Right atrium auricular region (tissue), 2 donors: ENCODE data around the gene STPG4. TPM values are rescaled to one million over a fixed set of nuclear protein-coding genes. Genes with fewer than 3 reads are reported as not detected.
A peak's percentile ranks its signal among the peaks of the same experiment; 100 is the strongest.

ENCODE experiments used
- DNase-seq: peaks from one replicate; pipeline ENCODE4 v3.0.0-alpha.2; 2019; ENCODE audit warnings: low spot score
- H3K27ac ChIP-seq, 2 donors: fragments of 200-600 bp; sonication (generic); 1 replicate in 1 of 2; 2 replicates in 1 of 2; pipeline ENCODE4 v1.5.1; 2016 to 2019
- H3K27me3 ChIP-seq, 2 donors: fragments of 200-600 bp; sonication (generic); one replicate each; pipeline versions ENCODE4 v1.5.1 to v1.6.0; 2017 to 2019
- H3K36me3 ChIP-seq: fragments of 200-600 bp; sonication (generic); one replicate; pipeline ENCODE4 v1.5.1; 2016
- H3K4me1 ChIP-seq, 2 donors: fragments of 200-600 bp; sonication (generic); one replicate each; pipeline versions ENCODE4 v1.5.1 to v1.6.0; 2017 to 2019
- H3K4me3 ChIP-seq, 2 donors: fragments of 200-600 bp; sonication (generic); 1 replicate in 1 of 2; 2 replicates in 1 of 2; pipeline ENCODE4 v1.5.1; 2017 to 2019; ENCODE audit warnings: mild to moderate bottlenecking in 1 of 2, moderate library complexity in 1 of 2
- H3K9me3 ChIP-seq, 2 donors: fragments of 200-600 bp; sonication (generic); one replicate each; pipeline ENCODE4 v1.5.1; 2019
- total RNA-seq, 2 donors: library from RNA; depleted of rRNA; stranded (reverse); fragments of >200 nt; gene quantifications; one replicate each; pipeline ENCODE4 v1.1.0, GENCODE V29; 2016
- TF ChIP-seq, protein P1 (sequence below), 2 donors: fragments of 200-600 bp; sonication (generic); IDR thresholded peaks; one replicate each; pipeline ENCODE4 v1.5.1; 2019; ENCODE audit warnings: antibody characterized with exemption in 2 of 2

The STPG4 gene
- total RNA-seq, 2 donors from 2014 or later = not detected

DNA sequence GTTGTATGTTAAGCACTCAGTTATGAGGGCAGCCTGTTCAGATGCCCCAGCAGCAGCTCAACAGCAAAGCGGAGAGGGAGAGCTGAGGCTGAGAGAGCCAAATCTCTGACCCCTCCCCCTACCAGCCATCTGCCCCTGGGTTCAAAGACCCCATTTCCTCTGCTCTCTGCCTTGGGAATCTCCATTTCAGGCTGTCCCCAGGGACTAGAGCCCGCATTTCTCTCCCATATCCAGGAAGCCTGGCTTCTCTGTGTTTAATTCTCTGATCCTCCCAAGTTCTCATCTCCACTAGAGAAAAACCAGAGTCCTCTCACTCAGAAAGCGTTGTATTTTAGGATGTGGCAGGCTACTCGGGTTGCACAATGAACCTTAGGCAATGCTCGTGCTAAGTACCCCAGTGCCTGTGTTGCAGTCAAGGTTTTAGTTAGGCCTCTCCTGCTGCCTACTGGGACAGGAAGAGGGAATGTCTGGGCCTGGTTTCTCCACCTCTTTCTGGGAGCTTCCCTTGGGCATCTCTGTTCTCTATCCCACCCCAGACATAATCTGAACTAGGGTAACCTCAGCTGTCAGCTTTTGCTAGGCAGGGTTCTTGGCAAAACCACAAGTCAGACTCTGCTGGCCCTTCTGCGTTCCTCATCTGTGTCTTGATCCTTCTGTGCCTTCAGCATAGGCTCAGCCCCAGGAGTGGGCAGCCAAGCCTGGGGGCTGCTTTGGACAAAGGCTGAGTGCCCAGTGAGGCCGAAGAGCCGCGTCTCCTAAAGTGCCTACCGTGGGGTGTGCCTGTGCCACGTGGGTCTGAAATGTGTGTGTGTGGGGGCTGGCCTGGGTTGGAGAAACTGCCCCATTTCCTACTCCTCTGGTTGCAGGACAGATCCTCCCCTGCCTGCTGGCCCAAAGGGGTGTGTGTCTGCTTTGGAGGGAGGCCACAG, 96.8 kb downstream of the STPG4 start:
- TF ChIP-seq, protein P1, sequence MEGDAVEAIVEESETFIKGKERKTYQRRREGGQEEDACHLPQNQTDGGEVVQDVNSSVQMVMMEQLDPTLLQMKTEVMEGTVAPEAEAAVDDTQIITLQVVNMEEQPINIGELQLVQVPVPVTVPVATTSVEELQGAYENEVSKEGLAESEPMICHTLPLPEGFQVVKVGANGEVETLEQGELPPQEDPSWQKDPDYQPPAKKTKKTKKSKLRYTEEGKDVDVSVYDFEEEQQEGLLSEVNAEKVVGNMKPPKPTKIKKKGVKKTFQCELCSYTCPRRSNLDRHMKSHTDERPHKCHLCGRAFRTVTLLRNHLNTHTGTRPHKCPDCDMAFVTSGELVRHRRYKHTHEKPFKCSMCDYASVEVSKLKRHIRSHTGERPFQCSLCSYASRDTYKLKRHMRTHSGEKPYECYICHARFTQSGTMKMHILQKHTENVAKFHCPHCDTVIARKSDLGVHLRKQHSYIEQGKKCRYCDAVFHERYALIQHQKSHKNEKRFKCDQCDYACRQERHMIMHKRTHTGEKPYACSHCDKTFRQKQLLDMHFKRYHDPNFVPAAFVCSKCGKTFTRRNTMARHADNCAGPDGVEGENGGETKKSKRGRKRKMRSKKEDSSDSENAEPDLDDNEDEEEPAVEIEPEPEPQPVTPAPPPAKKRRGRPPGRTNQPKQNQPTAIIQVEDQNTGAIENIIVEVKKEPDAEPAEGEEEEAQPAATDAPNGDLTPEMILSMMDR (IDR thresholded peaks at IDR 0.05) = no peak
- peak overlapping the region; percentile 67 to 77 for H3K27ac ChIP-seq
- H3K27me3 ChIP-seq = no peaks in the 10 kb centered on the region
- H3K4me3 ChIP-seq = no peak overlapping the region
- DNase-seq = peak; percentile 85
- H3K9me3 ChIP-seq = no peaks in the 10 kb centered on the region
- H3K4me1 ChIP-seq = peaks cover 0 to 63% of the 10 kb centered on the region in 2 donors
- H3K36me3 ChIP-seq = peaks cover 5% of the 10 kb centered on the region

- peaks cover 5% of the 10 kb centered on the region for H3K36me3 ChIP-seq
- no peak overlapping the region for H3K4me3 ChIP-seq
- no peaks in the 10 kb centered on the region for H3K9me3 ChIP-seq
- peaks cover 0 to 57% of the 10 kb centered on the region in 2 donors for H3K4me1 ChIP-seq
- H3K27ac ChIP-seq = peak overlapping the region; percentile 67 to 77
- TF ChIP-seq, protein P1 (IDR thresholded peaks at IDR 0.05) = no peak
- no peak for DNase-seq
- H3K27me3 ChIP-seq = no peaks in the 10 kb centered on the region
Measured at GRCh38 chr2:47057687-47058002, 97.5 kb downstream of the STPG4 start.

- Histone ChIP-seq H3K4me1 (peaks cover 0 to 51% of the 10 kb centered on the region in 2 donors), H3K27me3 (no peaks in the 10 kb centered on the region), H3K9me3 (no peaks in the 10 kb centered on the region), H3K27ac (peak overlapping the region; percentile 67 to 77), H3K36me3 (peaks cover 11% of the 10 kb centered on the region), H3K4me3 (no peak overlapping the region)
- TF ChIP-seq, protein P1 (IDR thresholded peaks at IDR 0.05) = no peak
- DNase-seq = peak; percentile 79
Measured at GRCh38 chr2:47056868-47057686, 98.0 kb downstream of the STPG4 start.

DNA sequence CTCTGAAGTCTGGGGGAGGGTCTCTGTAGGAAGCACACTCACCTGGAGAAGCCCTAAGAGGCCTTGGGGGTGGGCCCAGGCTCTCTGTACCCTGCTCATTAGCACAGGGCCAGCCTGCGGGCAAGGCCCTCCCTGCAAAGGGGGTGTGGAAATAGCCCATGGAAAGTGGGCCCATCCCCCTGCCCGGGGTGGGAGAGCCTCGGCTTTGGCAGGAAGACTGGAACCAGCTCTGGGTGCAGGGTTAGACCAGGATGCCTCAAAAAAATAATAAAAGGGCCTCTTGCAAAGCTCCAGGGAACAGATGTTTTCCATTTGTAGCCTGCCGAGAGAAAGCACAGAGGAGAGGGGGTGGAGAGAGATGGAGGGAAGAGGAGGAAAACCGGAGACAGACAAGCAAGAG, 98.7 kb downstream of the STPG4 start:
- Histone ChIP-seq H3K4me1 (peaks cover 0 to 51% of the 10 kb centered on the region in 2 donors), H3K27me3 (no peaks in the 10 kb centered on the region), H3K4me3 (no peak overlapping the region), H3K27ac (peak overlapping the region; percentile 67 to 77), H3K9me3 (no peaks in the 10 kb centered on the region), H3K36me3 (peaks cover 18% of the 10 kb centered on the region)
- no peak for DNase-seq
- TF ChIP-seq, protein P1 (IDR thresholded peaks at IDR 0.05) = no peak

- peaks cover 19% of the 10 kb centered on the region for H3K36me3 ChIP-seq
- no peak for DNase-seq
- no peak overlapping the region for H3K27ac ChIP-seq
- H3K4me1 ChIP-seq = peaks cover 0 to 66% of the 10 kb centered on the region in 2 donors
- H3K27me3 ChIP-seq = no peaks in the 10 kb centered on the region
- H3K4me3 ChIP-seq = no peak overlapping the region
- H3K9me3 ChIP-seq = no peaks in the 10 kb centered on the region
- TF ChIP-seq, protein P1 (IDR thresholded peaks at IDR 0.05) = no peak
Measured at GRCh38 chr2:47054868-47055267, 100.2 kb downstream of the STPG4 start.
